Natural killer cell (primary cell): ENCODE measurements around the gene GPALPP1. TPM values are rescaled to one million over a fixed set of nuclear protein-coding genes. Genes with fewer than 3 reads are reported as not detected.
"Not testable (repeated sequence)": the region's sequence is repeated elsewhere in the genome, so short reads cannot be mapped to it uniquely, and the experiment has no call there.

Experiments
- ATAC-seq, 3 donors: fragments of 150-1000 bp in 2 of 3; fragments of 200-7000 bp in 1 of 3; cut with Tn5 transposase; 1 replicate in 1 of 3; 2 replicates in 2 of 3; pipeline ENCODE4 v1.10.0; 2021; ENCODE audit warnings: mild to moderate bottlenecking in 2 of 3, moderate library complexity in 2 of 3
- DNase-seq, 2 donors: peaks; one replicate each; pipeline versions ENCODE4 v3.0.0 to v3.0.0-alpha.2; 2013 to 2021; ENCODE audit warnings: mixed read lengths in 1 of 2
- H3K27ac ChIP-seq: one replicate; pipeline ENCODE4 v1.5.1; 2013; ENCODE audit warnings: mild to moderate bottlenecking, low read length
- H3K27me3 ChIP-seq: one replicate; pipeline ENCODE4 v1.6.1; 2013; ENCODE audit warnings: low read length; ENCODE audit not compliant: control insufficient read depth, insufficient read depth
- H3K36me3 ChIP-seq: one replicate; pipeline ENCODE4 v1.6.1; 2013; ENCODE audit warnings: low read length; ENCODE audit not compliant: control insufficient read depth, insufficient read depth
- H3K4me1 ChIP-seq: one replicate; pipeline ENCODE4 v1.6.1; 2013; ENCODE audit warnings: low read length; ENCODE audit not compliant: control insufficient read depth, insufficient read depth
- H3K4me3 ChIP-seq: one replicate; pipeline ENCODE4 v1.5.1; 2013; ENCODE audit warnings: low read length
- H3K9me3 ChIP-seq: one replicate; pipeline ENCODE4 v1.6.1; 2013; ENCODE audit warnings: low read length; ENCODE audit not compliant: control insufficient read depth, insufficient read depth
- H3K27ac Mint-ChIP-seq, 2 donors: one replicate each; pipeline ENCODE4 v1.8.0; 2022; ENCODE audit warnings: mild to moderate bottlenecking in 2 of 2, mixed read lengths in 2 of 2, moderate library complexity in 1 of 2
- H3K27me3 Mint-ChIP-seq, 2 donors: one replicate each; pipeline ENCODE4 v1.8.0; 2022; ENCODE audit warnings: low read depth in 2 of 2, mixed read lengths in 2 of 2
- H3K36me3 Mint-ChIP-seq: one replicate; pipeline ENCODE4 v1.8.0; 2022; ENCODE audit warnings: mixed read lengths
- H3K4me1 Mint-ChIP-seq, 2 donors: one replicate each; pipeline ENCODE4 v1.8.0; 2022; ENCODE audit warnings: mixed read lengths in 2 of 2
- H3K4me3 Mint-ChIP-seq: one replicate; pipeline ENCODE4 v1.8.0; 2022; ENCODE audit warnings: mild to moderate bottlenecking, moderate library complexity, mixed read lengths
- H3K9me3 Mint-ChIP-seq, 2 donors: one replicate each; pipeline ENCODE4 v1.8.0; 2022; ENCODE audit warnings: mixed read lengths in 2 of 2
- WGBS: methylation state at CpG from one replicate; pipeline ENCODE4 v1.1.7; 2013; ENCODE audit warnings: missing lambda C conversion rate; ENCODE audit not compliant: insufficient coverage; 5-methylcytosine and 5-hydroxymethylcytosine counted together
- intact Hi-C: fragments of 100-400 bp; cut with micrococcal nuclease; formaldehyde crosslinking; loops from one replicate; pipeline ENCODE4 v1.14.2; 2022
- total RNA-seq, 4 donors: library from RNA; stranded (reverse); fragments of 120-200 nt in 1 of 4; gene quantifications; one replicate each; pipeline versions ENCODE4 v1.2.3 to v1.2.4, GENCODE V29; 2013 to 2022
- TF ChIP-seq, protein P1 (sequence below): fragments of 200-600 bp; IDR thresholded peaks from one replicate; pipeline ENCODE4 v1.8.0; 2022; ENCODE audit warnings: antibody characterized with exemption

Gene GPALPP1
- total RNA-seq, 3 donors from 2014 or later (not counting 1 experiment from before 2014, with no cell fraction given) = 32.4 to 36.6 (median 36.0) TPM

DNA sequence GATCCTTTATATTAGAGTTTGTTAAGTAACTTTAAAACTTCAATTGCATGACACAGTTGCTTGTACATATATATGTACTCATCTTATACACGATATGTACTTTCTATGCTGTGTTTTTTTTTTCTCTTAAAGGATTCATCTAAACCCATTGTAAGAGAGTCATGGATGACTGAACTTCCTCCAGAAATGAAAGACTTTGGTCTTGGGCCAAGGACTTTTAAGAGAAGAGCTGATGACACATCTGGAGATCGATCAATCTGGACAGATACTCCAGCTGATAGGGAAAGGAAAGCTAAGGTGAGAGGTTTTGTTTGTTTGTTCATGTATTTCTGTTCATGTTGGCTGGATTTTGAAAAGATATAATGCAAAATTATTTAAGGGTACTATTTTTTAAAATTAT, 26.0 kb downstream of the GPALPP1 start:
- intact Hi-C loops = no loop called here
- DNase-seq (no peak), ATAC-seq (no peak)
- Histone ChIP-seq H3K27me3 (no peaks in the 10 kb centered on the region), H3K36me3 (peaks cover 48% of the 10 kb centered on the region), H3K27ac (no peak overlapping the region), H3K9me3 (no peaks in the 10 kb centered on the region), H3K4me3 (no peak overlapping the region), H3K4me1 (no peaks in the 10 kb centered on the region)
- Mint-ChIP-seq H3K27me3 (no peaks in the 10 kb centered on the region), H3K4me3 (no peak overlapping the region), H3K9me3 (no peaks in the 10 kb centered on the region), H3K27ac (peak overlapping the region in 1 of 2 donors; percentile 29), H3K4me1 (peaks cover 0 to 1% of the 10 kb centered on the region in 2 donors), H3K36me3 (peaks cover 18% of the 10 kb centered on the region)
- 88% methylated on average over 1 of the region's 2 CpGs for WGBS
- TF ChIP-seq, protein P1, sequence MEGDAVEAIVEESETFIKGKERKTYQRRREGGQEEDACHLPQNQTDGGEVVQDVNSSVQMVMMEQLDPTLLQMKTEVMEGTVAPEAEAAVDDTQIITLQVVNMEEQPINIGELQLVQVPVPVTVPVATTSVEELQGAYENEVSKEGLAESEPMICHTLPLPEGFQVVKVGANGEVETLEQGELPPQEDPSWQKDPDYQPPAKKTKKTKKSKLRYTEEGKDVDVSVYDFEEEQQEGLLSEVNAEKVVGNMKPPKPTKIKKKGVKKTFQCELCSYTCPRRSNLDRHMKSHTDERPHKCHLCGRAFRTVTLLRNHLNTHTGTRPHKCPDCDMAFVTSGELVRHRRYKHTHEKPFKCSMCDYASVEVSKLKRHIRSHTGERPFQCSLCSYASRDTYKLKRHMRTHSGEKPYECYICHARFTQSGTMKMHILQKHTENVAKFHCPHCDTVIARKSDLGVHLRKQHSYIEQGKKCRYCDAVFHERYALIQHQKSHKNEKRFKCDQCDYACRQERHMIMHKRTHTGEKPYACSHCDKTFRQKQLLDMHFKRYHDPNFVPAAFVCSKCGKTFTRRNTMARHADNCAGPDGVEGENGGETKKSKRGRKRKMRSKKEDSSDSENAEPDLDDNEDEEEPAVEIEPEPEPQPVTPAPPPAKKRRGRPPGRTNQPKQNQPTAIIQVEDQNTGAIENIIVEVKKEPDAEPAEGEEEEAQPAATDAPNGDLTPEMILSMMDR = no peak

DNA sequence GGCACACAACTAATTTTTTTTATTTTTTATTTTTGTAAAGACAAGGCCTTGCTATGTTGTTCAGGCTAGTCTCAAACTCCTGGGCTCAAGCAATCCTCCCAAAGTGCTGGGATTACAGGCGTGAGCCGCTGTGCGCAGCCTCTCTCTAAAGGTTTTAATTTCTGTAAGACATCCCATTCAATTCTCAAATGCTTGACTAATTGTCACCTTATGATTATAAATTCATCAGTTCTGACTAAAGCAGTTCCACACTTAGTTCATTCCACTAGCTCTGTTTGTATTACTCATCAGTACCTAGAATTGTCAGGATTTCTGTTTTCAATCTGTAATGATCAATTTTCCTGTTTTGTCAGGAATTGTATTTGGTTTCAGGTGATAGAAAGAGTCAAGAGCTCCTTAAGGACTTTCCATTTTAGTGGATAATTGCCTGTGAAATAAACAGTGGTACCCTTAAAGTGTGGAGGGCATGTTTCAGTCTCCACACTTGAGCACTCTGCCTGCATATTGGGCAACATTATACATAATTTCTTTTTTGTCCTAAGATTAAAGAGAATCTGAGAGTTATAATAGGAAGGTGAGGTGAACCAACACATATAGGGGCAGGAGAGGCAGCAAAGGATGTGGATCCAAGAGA, 27.6 kb downstream of the GPALPP1 start:
- TF ChIP-seq, protein P1 = no peak

DNA sequence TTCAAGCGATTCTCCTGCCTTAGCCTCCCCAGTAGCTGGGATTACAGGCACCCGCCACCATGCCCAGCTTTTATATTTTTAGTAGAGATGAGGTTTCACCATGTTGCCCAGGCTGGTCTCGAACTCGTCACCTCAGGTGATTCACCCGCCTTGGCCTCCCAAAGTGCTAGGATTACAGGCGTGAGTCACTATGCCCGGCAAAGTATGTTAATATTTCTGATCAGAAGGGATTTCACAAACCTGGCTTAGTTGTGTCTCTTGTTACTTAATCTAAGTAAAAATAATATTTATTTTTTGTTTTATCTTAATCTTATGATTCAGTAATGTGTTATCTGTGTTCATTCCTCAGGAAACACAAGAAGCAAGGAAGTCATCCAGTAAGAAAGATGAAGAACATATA, 30.6 kb downstream of the GPALPP1 start:
- H3K4me3 Mint-ChIP-seq, H3K9me3 ChIP-seq, H3K27me3 Mint-ChIP-seq, H3K27me3 ChIP-seq, H3K4me3 ChIP-seq, H3K27ac Mint-ChIP-seq, H3K27ac ChIP-seq, H3K4me1 ChIP-seq, DNase-seq, H3K9me3 Mint-ChIP-seq, H3K4me1 Mint-ChIP-seq, ATAC-seq, intact Hi-C loops: not testable (repeated sequence)
- H3K36me3 Mint-ChIP-seq = peaks cover 20% of the 10 kb centered on the region
- WGBS = 98% methylated on average over 5 of the region's 7 CpGs
- peaks cover 48% of the 10 kb centered on the region for H3K36me3 ChIP-seq

More for the DNA sequence above, 27.6 kb downstream of the GPALPP1 start:
- Mint-ChIP-seq H3K9me3 (no peaks in the 10 kb centered on the region), H3K4me3 (no peak overlapping the region), H3K27me3 (no peaks in the 10 kb centered on the region), H3K27ac (no peak overlapping the region), H3K4me1 (no peaks in the 10 kb centered on the region), H3K36me3 (peaks cover 20% of the 10 kb centered on the region)
- no peak for ATAC-seq
- intact Hi-C loops = no loop called here
- H3K9me3 ChIP-seq = no peaks in the 10 kb centered on the region
- H3K4me1 ChIP-seq = no peaks in the 10 kb centered on the region
- H3K36me3 ChIP-seq = peaks cover 50% of the 10 kb centered on the region
- WGBS = 96% methylated on average over 3 of the region's 3 CpGs
- DNase-seq = no peak
- no peaks in the 10 kb centered on the region for H3K27me3 ChIP-seq
- H3K4me3 ChIP-seq = no peak overlapping the region
- H3K27ac ChIP-seq = no peak overlapping the region

- Histone ChIP-seq H3K4me3 (no peak overlapping the region), H3K36me3 (peaks cover 40% of the 10 kb centered on the region), H3K27me3 (no peaks in the 10 kb centered on the region), H3K9me3 (no peaks in the 10 kb centered on the region), H3K27ac (no peak overlapping the region), H3K4me1 (no peaks in the 10 kb centered on the region)
- Mint-ChIP-seq H3K4me1 (no peaks in the 10 kb centered on the region), H3K9me3 (no peaks in the 10 kb centered on the region), H3K27me3 (no peaks in the 10 kb centered on the region), H3K36me3 (peaks cover 13% of the 10 kb centered on the region), H3K4me3 (no peak overlapping the region), H3K27ac (no peak overlapping the region)
- no peak for ATAC-seq
- no peak for DNase-seq
- TF ChIP-seq, protein P1 = no peak
- WGBS = 98% methylated on average over 3 of the region's 3 CpGs
- intact Hi-C loops = no loop called here
These were observed 31.9 kb downstream of the GPALPP1 start for GRCh38 chr13:45021250-45021649.
